HEK293 (cell line): ENCODE results near the gene P3H4.

Source experiments
- CTCF ChIA-PET: fragments of 350-600 bp; formaldehyde crosslinking; extraction: SDS; loops from one replicate; lab custom pipeline; 2021; ENCODE audit warnings: antibody characterized with exemption; lab: Yijun Ruan, JAX
- POLR2A ChIA-PET: fragments of 300-600 bp; formaldehyde crosslinking; extraction: SDS; loops from one replicate; lab custom pipeline; 2020; ENCODE audit warnings: antibody characterized with exemption, inconsistent platforms; lab: Yijun Ruan, JAX
- H3K27ac ChIP-seq: fragments of 200-500 bp; sonication (Bioruptor generic); 2 replicates; pipeline ENCODE4 v1.5.1; 2014; ENCODE audit warnings: low read depth, low read length, control low read depth, inconsistent platforms; ENCODE audit errors: extremely low read depth
- H3K36me3 ChIP-seq, 2 experiments: fragments of 200-500 bp in 1 of 2; sonication (Bioruptor generic) in 1 of 2; 1 replicate in 1 of 2; 2 replicates in 1 of 2; pipeline ENCODE4 v1.5.1; 2014 to 2017; ENCODE audit warnings: inconsistent platforms in 2 of 2, low read length in 2 of 2; ENCODE audit not compliant: control insufficient read depth in 2 of 2, insufficient read depth in 1 of 2
- H3K4me1 ChIP-seq: fragments of 200-500 bp; sonication (Bioruptor generic); 2 replicates; pipeline ENCODE4 v1.5.1; 2014; ENCODE audit warnings: mild to moderate bottlenecking, low read length, inconsistent platforms; ENCODE audit not compliant: control insufficient read depth, insufficient read depth
- H3K4me3 ChIP-seq: 2 replicates; pipeline ENCODE4 v1.5.1; 2011; ENCODE audit warnings: low read depth, mild to moderate bottlenecking, control low read depth, low read length, moderate library complexity
- H3K9me3 ChIP-seq: fragments of 200-500 bp; sonication (Bioruptor generic); 2 replicates; pipeline ENCODE4 v1.5.1; 2014; ENCODE audit warnings: low read depth, low read length, inconsistent platforms; ENCODE audit not compliant: control insufficient read depth, insufficient read depth
- GLI4 ChIP-seq: fragments of 450-650 bp; formaldehyde crosslinking; IDR thresholded peaks from 2 replicates; pipeline ENCODE4 v1.5.1; 2016; ENCODE audit warnings: missing biosample characterization, missing genetic modification characterization
- GLIS1 ChIP-seq: fragments of 450-650 bp; formaldehyde crosslinking; IDR thresholded peaks from 2 replicates; pipeline ENCODE4 v1.5.1; 2016; ENCODE audit warnings: missing biosample characterization, missing genetic modification characterization
- IKZF3 ChIP-seq: fragments of 450-650 bp; IDR thresholded peaks from 2 replicates; pipeline ENCODE4 v1.5.0; 2018; ENCODE audit warnings: missing biosample characterization, mild to moderate bottlenecking, missing genetic modification characterization, moderate library complexity
- MYNN ChIP-seq: fragments of 450-650 bp; formaldehyde crosslinking; IDR thresholded peaks from 2 replicates; pipeline ENCODE4 v1.5.1; 2016; ENCODE audit warnings: missing biosample characterization, missing genetic modification characterization, borderline replicate concordance
- OSR2 ChIP-seq: fragments of 450-650 bp; formaldehyde crosslinking; IDR thresholded peaks from 2 replicates; pipeline ENCODE4 v1.5.1; 2016; ENCODE audit warnings: missing biosample characterization, missing genetic modification characterization
- PBX3 ChIP-seq: sonication (generic); formaldehyde crosslinking; IDR thresholded peaks from 2 replicates; pipeline ENCODE4 v1.8.1; 2022; ENCODE audit warnings: mild to moderate bottlenecking, moderate library complexity, missing genetic modification reagents
- PRDM10 ChIP-seq: fragments of 450-650 bp; formaldehyde crosslinking; IDR thresholded peaks from 2 replicates; pipeline ENCODE4 v1.5.1; 2016; ENCODE audit warnings: missing biosample characterization, missing genetic modification characterization
- SETDB1 ChIP-seq: IDR thresholded peaks from one replicate; pipeline ENCODE4 v1.6.1; 2017; ENCODE audit warnings: mild to moderate bottlenecking, low read length, moderate library complexity, mixed read lengths; ENCODE audit not compliant: insufficient read length
- SP2 ChIP-seq: fragments of 450-650 bp; formaldehyde crosslinking; IDR thresholded peaks from 2 replicates; pipeline ENCODE4 v1.5.1; 2016; ENCODE audit warnings: missing biosample characterization, missing genetic modification characterization
- SP7 ChIP-seq: fragments of 450-650 bp; formaldehyde crosslinking; IDR thresholded peaks from 2 replicates; pipeline ENCODE4 v1.5.1; 2016; ENCODE audit warnings: missing biosample characterization, missing genetic modification characterization
- TCF7L2 ChIP-seq: IDR thresholded peaks from 2 replicates; pipeline ENCODE4 v1.6.1; 2011; ENCODE audit warnings: low read depth, mild to moderate bottlenecking, inconsistent platforms, low read length, moderate library complexity, borderline replicate concordance
- ZBTB26 ChIP-seq: fragments of 450-650 bp; formaldehyde crosslinking; optimal IDR thresholded peaks from 2 replicates; pipeline ENCODE3; 2016; ENCODE audit warnings: missing biosample characterization, mild to moderate bottlenecking, missing genetic modification characterization
- ZBTB8A ChIP-seq: fragments of 450-650 bp; formaldehyde crosslinking; IDR thresholded peaks from 2 replicates; pipeline ENCODE4 v1.5.1; 2016; ENCODE audit warnings: missing biosample characterization, missing genetic modification characterization
- ZFHX2 ChIP-seq: fragments of 450-650 bp; formaldehyde crosslinking; conservative IDR thresholded peaks from 2 replicates; pipeline ENCODE4 v1.5.1; 2016; ENCODE audit warnings: missing biosample characterization, missing genetic modification characterization
- ZFP3 ChIP-seq: fragments of 450-650 bp; formaldehyde crosslinking; IDR thresholded peaks from 2 replicates; pipeline ENCODE4 v1.5.1; 2016; ENCODE audit warnings: low read depth, missing biosample characterization, missing genetic modification characterization
- ZFP37 ChIP-seq: fragments of 450-650 bp; formaldehyde crosslinking; IDR thresholded peaks from 2 replicates; pipeline ENCODE4 v1.5.1; 2016; ENCODE audit warnings: missing biosample characterization, missing genetic modification characterization
- ZNF114 ChIP-seq: fragments of 450-650 bp; formaldehyde crosslinking; IDR thresholded peaks from 2 replicates; pipeline ENCODE4 v1.5.0; 2017; ENCODE audit warnings: missing biosample characterization, missing genetic modification characterization
- ZNF140 ChIP-seq: fragments of 450-650 bp; formaldehyde crosslinking; IDR thresholded peaks from 2 replicates; pipeline ENCODE4 v1.5.1; 2016; ENCODE audit warnings: missing biosample characterization, missing genetic modification characterization
- ZNF221 ChIP-seq: fragments of 450-650 bp; formaldehyde crosslinking; IDR thresholded peaks from 2 replicates; pipeline ENCODE4 v1.5.1; 2017; ENCODE audit warnings: missing biosample characterization, missing genetic modification characterization, borderline replicate concordance
- ZNF248 ChIP-seq: fragments of 450-650 bp; formaldehyde crosslinking; IDR thresholded peaks from 2 replicates; pipeline ENCODE4 v1.5.1; 2017; ENCODE audit warnings: missing biosample characterization, missing genetic modification characterization
- ZNF335 ChIP-seq: fragments of 450-650 bp; formaldehyde crosslinking; conservative IDR thresholded peaks from 2 replicates; pipeline ENCODE4 v1.5.1; 2016; ENCODE audit warnings: missing biosample characterization, missing genetic modification characterization
- ZNF362 ChIP-seq: fragments of 450-650 bp; formaldehyde crosslinking; IDR thresholded peaks from 2 replicates; pipeline ENCODE4 v1.5.1; 2016; ENCODE audit warnings: missing biosample characterization, missing genetic modification characterization
- ZNF37A ChIP-seq: fragments of 450-650 bp; IDR thresholded peaks from 2 replicates; pipeline ENCODE4 v1.5.1; 2018; ENCODE audit warnings: missing biosample characterization, missing genetic modification characterization
- ZNF433 ChIP-seq: fragments of 450-650 bp; formaldehyde crosslinking; IDR thresholded peaks from 2 replicates; pipeline ENCODE4 v1.5.1; 2016; ENCODE audit warnings: missing biosample characterization, missing genetic modification characterization, low read depth
- ZNF549 ChIP-seq: fragments of 450-650 bp; IDR thresholded peaks from 2 replicates; pipeline ENCODE4 v1.5.1; 2018; ENCODE audit warnings: missing biosample characterization, missing genetic modification characterization, mild to moderate bottlenecking, inconsistent platforms, moderate library complexity
- ZNF626 ChIP-seq: fragments of 450-650 bp; sonication (Bioruptor Pico); formaldehyde crosslinking; IDR thresholded peaks from 2 replicates; pipeline ENCODE4 v1.5.1; 2018; ENCODE audit warnings: missing biosample characterization, missing genetic modification characterization, inconsistent platforms
- ZNF654 ChIP-seq: fragments of 450-650 bp; formaldehyde crosslinking; IDR thresholded peaks from 2 replicates; pipeline ENCODE4 v1.5.1; 2016; ENCODE audit warnings: low read depth, missing biosample characterization, missing genetic modification characterization
- ZSCAN16 ChIP-seq: fragments of 450-650 bp; formaldehyde crosslinking; IDR thresholded peaks from 2 replicates; pipeline ENCODE4 v1.5.1; 2016; ENCODE audit warnings: missing biosample characterization, missing genetic modification characterization
- TF ChIP-seq, protein P1 (sequence below): fragments of 450-650 bp; formaldehyde crosslinking; IDR thresholded peaks from 2 replicates; pipeline ENCODE4 v1.5.1; 2016; ENCODE audit warnings: missing biosample characterization, missing genetic modification characterization

Gene P3H4

GRCh38 chr17:41813152-41813680, 1.5 kb upstream of the P3H4 start (continued):
- TF ChIP-seq ZNF549 (tag by site-specific recombination) (no peak), PRDM10 (tag by site-specific recombination) (peak; percentile 6; the same call in 1 of the 2 replicates), PBX3 (CRISPR knock-in tag) (no peak), ZNF248 (no peak), ZBTB8A (no peak), ZNF335 (tag by site-specific recombination) (peak; percentile 2), IKZF3 (no peak)

DNA sequence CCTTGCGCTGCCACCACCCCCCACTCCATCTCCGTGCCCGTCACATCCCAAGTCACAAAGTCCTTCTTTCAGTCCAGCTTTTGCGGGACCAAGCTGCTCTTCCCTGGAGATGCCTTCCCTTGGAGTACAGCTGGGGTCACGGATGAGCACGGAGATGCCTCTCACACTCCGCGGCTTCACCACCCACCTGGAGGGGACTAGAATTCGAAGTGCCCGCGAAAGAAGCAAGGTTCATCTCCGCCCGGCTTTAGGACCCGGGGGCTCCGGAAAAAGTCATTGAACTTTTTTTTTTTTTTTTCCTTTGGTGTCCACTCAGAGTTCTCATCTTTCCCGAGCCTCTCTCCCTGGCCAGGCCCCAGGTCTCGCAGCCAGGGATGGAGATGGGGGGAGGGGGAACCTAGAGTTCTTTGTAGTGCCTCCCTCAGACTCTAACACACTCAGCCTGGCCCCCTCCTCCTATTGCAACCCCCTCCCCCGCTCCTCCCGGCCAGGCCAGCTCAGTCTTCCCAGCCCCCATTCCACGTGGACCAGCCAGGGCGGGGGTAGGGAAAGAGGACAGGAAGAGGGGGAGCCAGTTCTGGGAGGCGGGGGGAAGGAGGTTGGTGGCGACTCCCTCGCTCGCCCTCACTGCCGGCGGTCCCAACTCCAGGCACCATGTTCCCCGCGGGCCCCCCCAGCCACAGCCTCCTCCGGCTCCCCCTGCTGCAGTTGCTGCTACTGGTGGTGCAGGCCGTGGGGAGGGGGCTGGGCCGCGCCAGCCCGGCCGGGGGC, 817 bp upstream of the P3H4 start, which contains the start of gene FKBP10:
Gene FKBP10, plus strand, starts transcription at position 624 of the 771 bp plus-strand sequence. Its CDS starts 31 bp downstream, at position 655.
- Histone ChIP-seq H3K4me3 (peak within 1 kb of the TSS; percentile 73), H3K36me3 (peaks cover 10 to 38% of the 10 kb centered on the region in 2 experiments; a peak in 2 of 3 replicates), H3K4me1 (0 out of 2 replicates have a peak, but pooled peaks cover 8% of the 10 kb centered on the region), H3K27ac (peak within 1 kb of the TSS; percentile 89), H3K9me3 (no peaks in the 10 kb centered on the region)
- ChIA-PET CTCF (interaction anchor here (0.5 to 4.6 kb wide), 9 partner anchors 11 to 150 kb away, joined by 3 to 45 read pairs (median 4); partner anchors contain the start of gene ACLY), POLR2A (interaction anchor here (0.5 to 4.2 kb wide), 24 partner anchors 8 to 1391 kb away, joined by 3 to 37 read pairs (median 5); partner anchors contain the start of genes ACLY, DNAJC7, EIF1 and HAP1)
- TF ChIP-seq ZNF114 = no peak
- no peak for TF ChIP-seq SETDB1
- no peak; the same call in none of the 2 replicates for TF ChIP-seq ZFHX2 (tag by site-specific recombination)
- TF ChIP-seq ZNF37A (tag by site-specific recombination) = no peak
- peak; percentile 29; the same call in 1 of the 2 replicates for TF ChIP-seq SP7 (tag by site-specific recombination)
- no peak for TF ChIP-seq ZSCAN16
- TF ChIP-seq ZNF221 (tag by site-specific recombination) = no peak
- TF ChIP-seq ZNF433 (tag by site-specific recombination) = no peak
- no peak for TF ChIP-seq GLI4 (tag by site-specific recombination)
- no peak for TF ChIP-seq ZFP3 (tag by site-specific recombination)
- peak; percentile 53 for TF ChIP-seq SP2 (tag by site-specific recombination)
- TF ChIP-seq OSR2 (tag by site-specific recombination) = peak; percentile 61
- peak; percentile 72; the same call in 1 of the 2 replicates for TF ChIP-seq GLIS1
- TF ChIP-seq ZFP37 (tag by site-specific recombination) = no peak
- TF ChIP-seq, protein P1, sequence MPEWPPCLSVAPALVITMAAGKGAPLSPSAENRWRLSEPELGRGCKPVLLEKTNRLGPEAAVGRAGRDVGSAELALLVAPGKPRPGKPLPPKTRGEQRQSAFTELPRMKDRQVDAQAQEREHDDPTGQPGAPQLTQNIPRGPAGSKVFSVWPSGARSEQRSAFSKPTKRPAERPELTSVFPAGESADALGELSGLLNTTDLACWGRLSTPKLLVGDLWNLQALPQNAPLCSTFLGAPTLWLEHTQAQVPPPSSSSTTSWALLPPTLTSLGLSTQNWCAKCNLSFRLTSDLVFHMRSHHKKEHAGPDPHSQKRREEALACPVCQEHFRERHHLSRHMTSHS = no peak
- TF ChIP-seq ZBTB26 (tag by site-specific recombination) = peak; percentile 2
- TF ChIP-seq ZNF140 (tag by site-specific recombination) = no peak
- TF ChIP-seq ZNF654 (tag by site-specific recombination) = no peak
- no peak for TF ChIP-seq ZNF626 (tag by site-specific recombination)
- peak; percentile 77; the same call in 1 of the 2 replicates for TF ChIP-seq TCF7L2
- no peak for TF ChIP-seq MYNN (tag by site-specific recombination)
- peak; percentile 98 for TF ChIP-seq ZNF362 (tag by site-specific recombination)
